Esophagus muscularis mucosa (tissue), 4 donors: ENCODE data around the gene USP28.

Experiments
- EP300 ChIP-seq: sonication (generic); formaldehyde crosslinking; IDR thresholded peaks from one replicate; pipeline ENCODE4 v1.6.1; 2017; ENCODE audit warnings: antibody characterized with exemption
- POLR2A ChIP-seq: fragments of 450-650 bp; IDR thresholded peaks from one replicate; pipeline ENCODE4 v1.6.1; 2017; ENCODE audit warnings: antibody characterized with exemption, moderate library complexity, mild to moderate bottlenecking, low read depth
- POLR2AphosphoS5 ChIP-seq, 2 donors: sonication (generic); formaldehyde crosslinking; IDR thresholded peaks; one replicate each; pipeline ENCODE4 v1.6.1; 2017; ENCODE audit warnings: antibody characterized with exemption in 2 of 2
- TF ChIP-seq, protein P1 (sequence below), 3 experiments: fragments of 200-600 bp in 2 of 3; fragments of 450-650 bp in 1 of 3; sonication (generic) in 2 of 3; IDR thresholded peaks; one replicate each; pipeline ENCODE4 v1.5.1; 2017 to 2019; ENCODE audit warnings: antibody characterized with exemption in 3 of 3, mild to moderate bottlenecking in 2 of 3, moderate library complexity in 1 of 3

DNA sequence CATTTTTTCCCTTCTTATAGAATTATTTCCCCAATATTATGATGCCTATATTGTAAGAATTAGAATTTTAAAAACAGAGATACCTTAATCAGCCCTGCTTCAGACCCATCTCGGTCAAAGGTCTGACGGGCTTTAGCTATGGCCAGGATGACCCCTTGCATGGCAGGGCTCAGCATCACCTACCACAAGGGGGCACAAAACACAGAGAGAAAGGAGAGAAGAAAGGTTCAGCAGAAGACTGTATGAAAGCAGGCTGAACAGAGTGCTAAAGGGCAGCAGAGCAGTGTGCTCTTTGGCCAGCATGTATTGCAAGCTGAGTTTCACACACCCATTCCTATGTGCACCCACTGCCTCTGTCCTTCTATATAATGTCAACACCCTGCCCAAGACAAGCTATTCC lies 69.0 kb downstream of the USP28 start:
- TF ChIP-seq, protein P1, sequence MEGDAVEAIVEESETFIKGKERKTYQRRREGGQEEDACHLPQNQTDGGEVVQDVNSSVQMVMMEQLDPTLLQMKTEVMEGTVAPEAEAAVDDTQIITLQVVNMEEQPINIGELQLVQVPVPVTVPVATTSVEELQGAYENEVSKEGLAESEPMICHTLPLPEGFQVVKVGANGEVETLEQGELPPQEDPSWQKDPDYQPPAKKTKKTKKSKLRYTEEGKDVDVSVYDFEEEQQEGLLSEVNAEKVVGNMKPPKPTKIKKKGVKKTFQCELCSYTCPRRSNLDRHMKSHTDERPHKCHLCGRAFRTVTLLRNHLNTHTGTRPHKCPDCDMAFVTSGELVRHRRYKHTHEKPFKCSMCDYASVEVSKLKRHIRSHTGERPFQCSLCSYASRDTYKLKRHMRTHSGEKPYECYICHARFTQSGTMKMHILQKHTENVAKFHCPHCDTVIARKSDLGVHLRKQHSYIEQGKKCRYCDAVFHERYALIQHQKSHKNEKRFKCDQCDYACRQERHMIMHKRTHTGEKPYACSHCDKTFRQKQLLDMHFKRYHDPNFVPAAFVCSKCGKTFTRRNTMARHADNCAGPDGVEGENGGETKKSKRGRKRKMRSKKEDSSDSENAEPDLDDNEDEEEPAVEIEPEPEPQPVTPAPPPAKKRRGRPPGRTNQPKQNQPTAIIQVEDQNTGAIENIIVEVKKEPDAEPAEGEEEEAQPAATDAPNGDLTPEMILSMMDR (IDR thresholded peaks at IDR 0.05), result peak in 1 of 3 experiments; percentile 29
- TF ChIP-seq POLR2A (no peak), POLR2AphosphoS5 (IDR thresholded peaks at IDR 0.05) (no peak), EP300 (no peak)
